GM18502 (cell line): Measurements from ENCODE around the gene COL8A1.
"Not testable (repeated sequence)": the region's sequence is repeated elsewhere in the genome, so short reads cannot be mapped to it uniquely, and the experiment has no call there.

Source experiments
- ATAC-seq: cut with Tn5 transposase; IDR thresholded peaks from one replicate; pipeline ENCODE4 v1.9.1; 2021; ENCODE audit warnings: mild to moderate bottlenecking; ENCODE audit not compliant: unreplicated experiment, poor library complexity

Gene COL8A1

DNA sequence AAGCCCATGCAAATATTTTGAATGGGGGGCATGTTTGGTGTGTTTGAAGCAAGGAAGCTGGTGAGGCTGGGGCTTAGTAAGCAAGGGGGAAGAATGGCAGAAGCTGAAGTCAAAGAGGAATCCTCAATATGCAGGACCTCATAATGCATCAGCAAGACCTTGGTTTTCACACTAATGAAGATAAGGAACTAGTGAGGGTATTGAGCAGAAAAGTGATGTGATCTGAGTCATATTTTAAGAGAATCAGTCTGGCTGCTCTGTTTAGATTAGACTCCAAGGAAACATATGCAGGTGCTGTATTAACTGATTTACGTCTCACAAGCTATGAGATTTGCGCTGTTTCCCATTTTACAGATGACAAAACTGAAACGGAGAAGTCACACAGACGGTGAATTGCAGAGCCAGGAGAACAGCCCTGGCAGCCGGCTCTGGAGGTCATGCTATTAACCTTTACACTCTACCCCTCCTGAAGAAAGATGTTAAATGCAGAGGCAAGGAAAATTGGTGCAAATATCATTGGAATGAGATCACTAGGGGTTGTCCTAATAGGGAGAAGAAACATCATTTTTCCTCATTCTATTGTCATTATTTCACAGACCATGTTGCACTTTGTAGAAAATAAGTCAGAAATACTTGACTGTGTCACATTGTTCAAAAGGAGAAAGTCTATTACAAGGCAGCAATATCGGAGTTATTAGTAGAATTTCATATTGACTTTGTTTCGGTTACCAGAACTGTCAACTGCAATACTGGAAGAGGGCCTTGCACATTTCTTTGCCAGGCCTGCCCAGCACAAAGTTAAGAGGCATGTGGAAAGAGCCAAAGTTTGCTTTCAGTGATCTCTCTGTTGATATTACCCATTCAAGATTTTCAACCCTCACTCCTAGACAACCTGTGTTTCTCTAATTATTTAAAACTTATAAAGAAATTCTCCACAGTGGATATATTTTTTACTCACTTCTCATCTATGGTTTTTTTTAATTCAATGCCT lies 64.9 kb downstream of the COL8A1 start:
- no peak for ATAC-seq

DNA sequence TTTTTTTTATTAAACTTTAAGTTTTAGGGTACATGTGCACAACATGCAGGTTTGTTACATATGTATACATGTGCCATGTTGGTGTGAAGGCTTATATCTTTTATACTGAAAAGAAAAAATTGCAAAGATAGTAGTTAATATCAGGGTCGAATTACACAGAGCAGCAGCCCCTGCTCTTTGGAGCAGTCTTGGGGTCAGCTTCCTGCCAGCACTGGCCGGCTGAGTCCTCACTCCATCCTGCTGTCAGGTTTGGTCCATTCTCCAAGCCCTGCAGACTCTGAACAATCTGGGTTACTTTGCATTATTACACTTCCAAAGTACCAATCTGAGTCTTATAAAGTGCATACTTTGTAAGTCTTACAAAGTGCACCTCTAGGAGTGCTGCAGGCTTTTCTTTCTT lies 66.0 kb downstream of the COL8A1 start:
- ATAC-seq: no peak

DNA sequence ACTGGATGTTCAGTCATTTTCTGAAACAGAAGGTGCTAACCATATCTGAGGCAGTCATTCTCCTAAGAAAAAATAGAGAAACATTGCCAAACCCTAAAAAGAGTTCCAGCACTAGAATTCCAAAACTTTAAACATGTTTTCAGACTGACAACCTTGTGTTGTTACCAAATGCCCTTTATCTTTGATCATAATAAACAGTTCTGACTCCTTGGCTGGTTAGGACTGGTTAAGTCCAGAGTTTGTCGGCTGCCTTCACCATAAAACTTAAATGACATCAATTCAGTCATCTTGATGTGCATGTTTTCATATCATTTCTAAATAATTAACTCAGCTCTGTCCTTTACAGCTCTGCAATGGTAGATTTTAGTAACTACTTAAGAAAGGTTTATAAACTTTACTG lies 68.0 kb downstream of the COL8A1 start:
- ATAC-seq: no peak

DNA sequence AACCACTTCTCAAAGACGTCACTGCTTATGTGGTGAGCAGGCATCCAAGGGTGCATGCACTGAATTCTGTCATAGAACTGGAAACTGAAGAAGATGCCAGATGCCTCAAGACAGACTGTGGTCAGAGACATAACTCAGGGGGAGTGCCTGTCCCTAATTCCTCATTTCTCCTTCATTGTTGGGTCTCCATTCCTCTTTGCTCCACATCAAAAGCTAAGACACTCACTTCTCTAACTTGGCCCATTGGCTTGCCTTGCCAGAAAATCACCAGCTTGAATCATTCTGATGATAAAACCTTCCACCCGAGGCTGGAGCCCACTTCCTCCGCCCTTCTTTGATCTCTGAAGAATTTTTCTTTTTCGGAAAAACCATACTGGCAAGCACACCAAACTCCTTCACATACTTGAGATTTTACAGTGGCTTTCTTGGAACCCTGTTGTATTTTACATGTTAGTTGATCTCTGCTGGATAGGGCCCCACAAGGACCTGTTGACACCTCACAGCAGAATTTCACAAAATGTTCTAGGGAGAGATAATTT lies 69.9 kb downstream of the COL8A1 start:
- no peak for ATAC-seq

DNA sequence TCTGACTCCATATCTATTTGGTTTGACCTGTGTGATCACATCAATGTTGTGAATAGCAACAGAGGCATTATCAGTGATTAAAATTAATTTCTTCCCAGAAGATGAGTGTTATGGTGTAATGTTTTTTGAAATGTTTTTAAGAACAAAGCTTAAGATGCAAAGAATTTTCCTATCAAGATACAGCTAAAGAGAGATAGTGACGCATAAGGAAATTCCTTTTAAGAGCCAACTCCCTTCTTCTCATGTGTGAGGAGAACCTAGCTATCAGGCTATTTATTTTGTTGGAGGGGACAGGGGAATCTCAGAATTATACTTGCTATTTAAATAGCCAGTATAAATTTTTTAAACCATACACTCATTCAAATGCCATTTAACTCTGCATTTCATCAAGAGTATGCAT lies 71.3 kb downstream of the COL8A1 start:
- ATAC-seq: no peak

DNA sequence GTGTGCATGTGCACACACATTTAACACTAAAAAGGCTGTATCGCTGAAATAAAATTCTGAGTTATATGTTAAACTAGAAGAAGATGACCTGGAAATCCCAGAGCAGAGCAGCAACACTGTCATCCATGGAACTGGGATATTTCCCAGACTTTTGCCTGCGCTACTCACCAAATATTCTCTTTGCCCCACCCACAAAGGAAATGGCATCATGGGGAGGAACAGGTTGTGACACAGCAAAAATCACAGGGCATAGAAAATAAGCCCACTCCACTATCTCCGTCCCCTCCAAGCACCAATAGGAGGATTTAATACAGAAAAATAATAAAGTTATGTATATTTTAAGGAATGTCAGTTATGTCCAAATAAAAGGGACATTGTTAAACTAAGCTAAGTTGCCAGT lies 71.7 kb downstream of the COL8A1 start:
- no peak for ATAC-seq

DNA sequence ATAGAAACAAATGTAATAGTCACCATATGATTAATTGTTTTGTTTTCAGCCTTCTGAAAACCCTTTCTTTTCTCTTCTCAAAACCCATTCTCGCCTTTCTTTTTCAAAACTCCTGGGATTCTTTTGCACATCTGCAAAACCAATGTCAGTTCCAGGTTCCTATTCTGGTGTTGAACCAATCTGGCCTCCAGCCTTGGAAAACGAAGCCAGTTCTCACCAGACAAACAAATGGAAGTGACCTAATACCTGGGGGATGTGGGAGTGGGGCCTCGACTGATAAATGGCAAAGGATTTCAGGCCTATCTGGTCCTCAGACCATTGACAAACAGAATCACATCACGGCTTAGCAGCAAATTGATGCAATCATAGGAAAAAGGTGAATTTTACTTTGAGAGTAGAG lies 73.0 kb downstream of the COL8A1 start:
- ATAC-seq: no peak

- ATAC-seq: no peak
Observed at GRCh38 chr3:99712291-99712954, 74.0 kb downstream of the COL8A1 start.

DNA sequence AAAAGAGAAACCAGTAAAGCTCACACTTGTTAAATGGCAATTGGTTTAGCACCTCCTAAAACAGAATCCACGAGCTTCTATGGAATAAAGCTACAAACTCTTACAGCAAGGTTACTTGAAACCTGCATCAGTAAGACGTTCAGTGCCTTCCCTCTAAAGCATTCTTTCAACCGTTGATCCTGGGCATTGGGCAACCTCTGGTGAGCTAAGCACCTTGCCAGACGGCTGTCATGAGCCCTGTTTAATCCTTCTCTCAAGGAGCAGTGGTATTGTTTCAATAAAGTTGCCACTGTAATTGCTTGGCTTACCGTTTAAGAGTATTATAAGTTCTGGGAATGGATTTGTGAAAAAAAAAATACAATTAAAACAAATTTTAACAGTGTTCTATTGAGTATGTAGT lies 75.0 kb downstream of the COL8A1 start:
- no peak for ATAC-seq

DNA sequence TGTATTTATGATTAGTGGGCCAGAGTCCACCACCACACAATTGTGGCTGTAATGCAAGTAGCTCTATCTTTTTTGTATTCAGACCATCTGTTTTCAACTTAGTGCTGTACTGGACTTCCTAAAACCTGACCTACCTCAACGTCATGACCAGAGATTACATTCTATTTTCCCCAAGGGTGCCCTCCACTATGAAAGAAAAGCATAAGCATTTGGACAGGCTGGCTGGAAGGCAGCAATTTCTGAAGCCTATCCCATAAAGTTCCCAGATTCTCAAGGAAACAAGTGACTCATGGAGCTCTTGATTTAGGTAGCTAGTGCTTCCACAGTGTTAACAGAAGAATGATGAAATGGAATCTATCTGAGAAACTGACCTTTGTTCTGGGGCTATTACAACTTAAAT lies 75.8 kb downstream of the COL8A1 start:
- no peak for ATAC-seq

DNA sequence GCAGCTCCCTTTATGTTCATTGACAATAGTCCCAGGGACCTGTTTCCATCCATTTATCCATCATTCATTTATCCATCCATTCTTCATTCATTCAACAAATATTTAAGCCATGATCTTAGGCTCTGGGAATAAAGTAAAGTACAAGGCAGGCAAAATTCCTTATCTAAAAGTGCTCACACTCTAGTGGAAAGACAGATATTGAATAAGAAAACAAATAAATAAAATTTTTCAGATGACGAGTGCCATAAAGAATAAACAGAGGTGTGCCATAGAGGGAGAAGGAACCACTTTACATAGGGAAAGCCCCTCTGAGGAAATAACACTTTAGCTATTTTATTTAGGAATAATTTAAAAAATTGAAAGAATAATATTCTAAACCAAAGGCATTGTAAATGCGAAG lies 76.2 kb downstream of the COL8A1 start:
- no peak for ATAC-seq

DNA sequence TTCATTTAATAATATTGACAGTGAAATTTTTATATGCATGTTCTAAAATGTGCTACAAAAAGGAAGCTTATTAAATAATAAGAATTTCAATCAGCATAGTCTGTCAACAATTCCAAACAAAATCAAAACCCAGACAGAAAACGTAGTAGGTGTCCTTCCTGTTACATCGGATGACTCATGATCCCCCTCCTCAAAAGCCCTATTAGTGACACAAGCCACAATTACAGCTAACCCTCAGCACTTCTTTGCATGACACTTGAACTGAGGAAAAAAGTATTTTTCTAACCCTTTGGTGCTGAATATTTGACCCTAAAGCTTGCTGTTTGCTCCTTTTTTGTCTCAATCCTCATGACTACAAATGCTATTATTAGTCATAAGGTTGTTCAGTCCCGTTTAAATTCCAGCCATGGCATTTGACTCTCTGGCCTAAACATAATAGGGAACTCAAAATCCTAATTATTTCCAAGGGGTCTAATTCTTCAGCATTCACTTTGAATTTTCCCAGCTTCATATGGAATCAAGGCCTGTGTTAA lies 78.1 kb downstream of the COL8A1 start:
- no peak for ATAC-seq

DNA sequence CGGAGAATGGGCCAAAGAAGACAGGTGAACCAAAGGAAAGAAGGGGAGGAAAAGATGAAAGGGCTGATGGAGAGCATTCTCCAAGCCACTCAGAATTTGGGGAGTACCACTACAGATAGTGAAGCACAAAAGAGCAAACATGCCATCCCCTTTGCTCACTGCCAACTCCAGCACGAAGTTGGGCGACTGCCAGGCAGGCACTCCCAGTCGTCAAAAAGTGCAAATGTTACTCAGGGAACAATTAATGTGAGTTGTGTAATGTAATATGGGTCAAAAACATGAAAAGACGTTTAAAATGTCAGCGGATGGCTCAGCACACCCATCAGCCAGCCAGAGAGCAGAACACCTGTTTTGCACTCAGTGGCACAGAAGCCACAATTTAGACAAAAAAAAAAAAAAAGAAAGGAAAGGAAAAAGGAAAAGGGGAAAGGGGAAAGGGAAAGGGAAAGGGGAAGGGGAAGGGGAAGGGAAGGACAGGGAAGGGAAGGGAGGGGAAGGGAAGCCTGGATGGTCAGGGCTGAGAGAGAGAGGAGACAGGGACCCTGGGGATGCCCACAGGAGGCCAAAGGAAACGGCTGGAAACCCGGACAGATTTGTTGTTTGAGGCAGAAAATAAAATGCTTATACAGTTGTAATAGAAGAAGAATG lies 82.7 kb downstream of the COL8A1 start:
- ATAC-seq: no peak

GRCh38 chr3:99721633-99722007 lies 83.2 kb downstream of the COL8A1 start:
- ATAC-seq: no peak

- no peak for ATAC-seq
Observed at GRCh38 chr3:99724276-99724675, 85.9 kb downstream of the COL8A1 start.

- no peak for ATAC-seq
Observed at GRCh38 chr3:99730870-99731269, 92.5 kb downstream of the COL8A1 start.

- no peak for ATAC-seq
Observed at GRCh38 chr3:99731499-99731898, 93.1 kb downstream of the COL8A1 start.

DNA sequence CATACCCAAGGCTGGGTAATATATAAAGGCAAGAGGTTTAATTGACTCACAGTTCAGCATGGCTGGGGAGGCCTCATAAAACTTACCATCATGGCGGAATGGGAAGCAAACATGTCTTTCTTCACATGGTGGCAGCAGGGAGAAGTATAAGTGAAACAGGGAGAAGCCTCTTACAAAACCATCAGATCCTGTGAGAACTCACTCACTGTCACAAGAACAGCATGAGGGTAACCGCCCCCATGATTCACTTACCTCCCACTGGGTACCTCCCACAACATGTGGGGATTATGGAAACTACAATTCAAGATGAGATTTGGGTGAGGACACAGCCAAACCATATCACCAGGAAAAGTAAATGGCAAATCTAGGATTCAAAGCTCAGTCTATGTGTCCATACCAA lies 102.0 kb downstream of the COL8A1 start:
- ATAC-seq: not testable (repeated sequence)

- no peak for ATAC-seq
Observed at GRCh38 chr3:99741588-99741987, 103.2 kb downstream of the COL8A1 start.

GRCh38 chr3:99747915-99748314 lies 109.5 kb downstream of the COL8A1 start:
- no peak for ATAC-seq

- no peak for ATAC-seq
Observed at GRCh38 chr3:99751649-99752048, 113.3 kb downstream of the COL8A1 start.
